Raji (cell line): ENCODE measurements around the gene UBE2E2.

Experiments used
- POLR2A ChIP-seq: IDR thresholded peaks from 2 replicates; pipeline ENCODE4 v1.6.1; 2011; ENCODE audit warnings: low read depth, low read length, control low read depth; ENCODE audit not compliant: insufficient read depth

UBE2E2 gene

GRCh38 chr3:23396746-23397145, 193.6 kb downstream of the UBE2E2 start:
- TF ChIP-seq POLR2A: no peak

- TF ChIP-seq POLR2A: no peak
These were observed 196.1 kb downstream of the UBE2E2 start for GRCh38 chr3:23399221-23399620.

GRCh38 chr3:23402728-23403492, 199.8 kb downstream of the UBE2E2 start:
- no peak for TF ChIP-seq POLR2A

- no peak for TF ChIP-seq POLR2A
These were observed 201.1 kb downstream of the UBE2E2 start for GRCh38 chr3:23404246-23404645.

- no peak for TF ChIP-seq POLR2A
These were observed 202.0 kb downstream of the UBE2E2 start for GRCh38 chr3:23405081-23405480.

- TF ChIP-seq POLR2A: no peak
These were observed 203.5 kb downstream of the UBE2E2 start for GRCh38 chr3:23406601-23407000.

- TF ChIP-seq POLR2A: no peak
These were observed 214.9 kb downstream of the UBE2E2 start for GRCh38 chr3:23418026-23418425.

- TF ChIP-seq POLR2A: no peak
These were observed 218.8 kb downstream of the UBE2E2 start for GRCh38 chr3:23421811-23422516.

GRCh38 chr3:23422517-23422851, 219.4 kb downstream of the UBE2E2 start:
- TF ChIP-seq POLR2A: no peak

GRCh38 chr3:23425410-23425809, 222.3 kb downstream of the UBE2E2 start:
- no peak for TF ChIP-seq POLR2A

- no peak for TF ChIP-seq POLR2A
These were observed 227.8 kb downstream of the UBE2E2 start for GRCh38 chr3:23430781-23431398.

- no peak for TF ChIP-seq POLR2A
These were observed 228.6 kb downstream of the UBE2E2 start for GRCh38 chr3:23431764-23432163.

- no peak for TF ChIP-seq POLR2A
These were observed 232.2 kb downstream of the UBE2E2 start for GRCh38 chr3:23435318-23435717.

GRCh38 chr3:23435904-23436303, 232.8 kb downstream of the UBE2E2 start:
- TF ChIP-seq POLR2A: no peak

- TF ChIP-seq POLR2A: no peak
These were observed 234.5 kb downstream of the UBE2E2 start for GRCh38 chr3:23437484-23438145.

GRCh38 chr3:23438657-23439056, 235.5 kb downstream of the UBE2E2 start:
- no peak for TF ChIP-seq POLR2A
